Keratinocyte (primary cell): ENCODE measurements around the gene PHPT1. TPM values are rescaled to one million over a fixed set of nuclear protein-coding genes. Genes with fewer than 3 reads are reported as not detected.

Source experiments
- DNase-seq: peaks from one replicate; pipeline ENCODE4 v3.0.0-alpha.2; 2011; ENCODE audit warnings: low read depth, missing footprints, low spot score
- FAIRE-seq: peaks from 2 replicates; lab custom pipeline; 2011; peaks lifted over from hg19 to GRCh38; lab: Jason Lieb, UNC
- H2AFZ ChIP-seq: 2 replicates; pipeline ENCODE4 v1.6.0; 2012; ENCODE audit warnings: low read length, control low read depth, inconsistent platforms; ENCODE audit not compliant: control insufficient read depth
- H3K27ac ChIP-seq: 2 replicates; pipeline ENCODE4 v1.5.1; 2011; ENCODE audit warnings: low read length; ENCODE audit not compliant: control insufficient read depth, insufficient read depth
- H3K27me3 ChIP-seq: 3 replicates; pipeline ENCODE4 v1.6.0; 2011; ENCODE audit warnings: low read length; ENCODE audit not compliant: control insufficient read depth, insufficient read depth; ENCODE audit errors: extremely low read depth
- H3K36me3 ChIP-seq, 2 experiments: 2 replicates in 1 of 2; 3 replicates in 1 of 2; pipeline ENCODE4 v1.5.1; 2011; ENCODE audit warnings: low read length in 2 of 2, mild to moderate bottlenecking in 1 of 2; ENCODE audit not compliant: control insufficient read depth in 2 of 2, insufficient read depth in 2 of 2; ENCODE audit errors: extremely low read depth in 1 of 2
- H3K4me1 ChIP-seq: 3 replicates; pipeline ENCODE4 v1.5.1; 2011; ENCODE audit warnings: low read length; ENCODE audit not compliant: control insufficient read depth, insufficient read depth; ENCODE audit errors: extremely low read depth
- H3K4me2 ChIP-seq: 3 replicates; pipeline ENCODE4 v1.6.0; 2011; ENCODE audit warnings: low read depth, low read length; ENCODE audit not compliant: control insufficient read depth, insufficient read depth; ENCODE audit errors: extremely low read depth
- H3K4me3 ChIP-seq, 3 experiments: fragments of 200-600 bp in 1 of 3; sonication (generic) in 1 of 3; 2 replicates in 2 of 3; 3 replicates in 1 of 3; pipeline ENCODE4 v1.5.1; 2011 to 2016; ENCODE audit warnings: low read length in 3 of 3, mild to moderate bottlenecking in 3 of 3, control low read depth in 2 of 3, inconsistent platforms in 1 of 3, low read depth in 1 of 3, mixed read lengths in 1 of 3, mixed run types in 1 of 3, moderate library complexity in 1 of 3; ENCODE audit not compliant: control insufficient read depth in 2 of 3, insufficient read depth in 2 of 3; ENCODE audit errors: extremely low read depth in 1 of 3
- H3K79me2 ChIP-seq: 2 replicates; pipeline ENCODE4 v1.6.0; 2012; ENCODE audit warnings: low read length; ENCODE audit not compliant: control insufficient read depth, insufficient read depth
- H3K9ac ChIP-seq: 3 replicates; pipeline ENCODE4 v1.6.0; 2011; ENCODE audit warnings: low read length; ENCODE audit not compliant: control insufficient read depth, insufficient read depth; ENCODE audit errors: extremely low read depth
- H3K9me1 ChIP-seq: 3 replicates; pipeline ENCODE4 v1.6.0; 2011; ENCODE audit warnings: low read length; ENCODE audit not compliant: control insufficient read depth, insufficient read depth; ENCODE audit errors: extremely low read depth
- H3K9me3 ChIP-seq: 2 replicates; pipeline ENCODE4 v1.5.1; 2012; ENCODE audit warnings: low read depth, low read length; ENCODE audit not compliant: control insufficient read depth
- H4K20me1 ChIP-seq: 3 replicates; pipeline ENCODE4 v1.6.0; 2011; ENCODE audit warnings: low read length; ENCODE audit not compliant: control insufficient read depth, insufficient read depth; ENCODE audit errors: extremely low read depth
- CTCF ChIP-seq, 3 experiments: IDR thresholded peaks in 1 of 3; conservative IDR thresholded peaks in 1 of 3; optimal IDR thresholded peaks in 1 of 3; 2 replicates in 2 of 3; 3 replicates in 1 of 3; pipeline versions ENCODE3 to v1.5.1; 2011; ENCODE audit warnings: low read length in 3 of 3, mild to moderate bottlenecking in 3 of 3, moderate library complexity in 2 of 3, control low read depth in 1 of 3, inconsistent platforms in 1 of 3; ENCODE audit not compliant: insufficient read depth in 2 of 3; ENCODE audit errors: extremely low read depth in 1 of 3
- EZH2 ChIP-seq: IDR thresholded peaks from one replicate; pipeline ENCODE4 v1.6.1; 2012; ENCODE audit warnings: inconsistent platforms, mild to moderate bottlenecking, low read length, moderate library complexity
- dilution Hi-C: fragments of 300-500 bp; cut with MboI; formaldehyde crosslinking; loops from one replicate; pipeline ENCODE4 v1.7.0; 2020; ENCODE audit warnings: low sequenced_read_pairs; ENCODE audit not compliant: extremely low pct_ligation_motif_present
- polyA plus RNA-seq, 5 experiments: library from polyadenylated mRNA; depleted of rRNA in 3 of 5; stranded (reverse) in 3 of 5; stranded (forward) in 1 of 5; unstranded in 1 of 5; fragments of >200 nt; gene quantifications; 1 replicate in 1 of 5; 2 replicates in 3 of 5; 3 replicates in 1 of 5; pipeline versions ENCODE4 v1.2.1 to v1.2.3, GENCODE V29; 2011 to 2012; ENCODE audit warnings: missing spikeins in 2 of 5, low read depth in 1 of 5, low replicate concordance in 1 of 5

Gene PHPT1
- polyA plus RNA-seq, 1 donor (not counting 4 experiments of a cell fraction or from before 2014, with no cell fraction given): 68.8 TPM

GRCh38 chr9:136826703-136827582, 22.3 kb upstream of the PHPT1 start:
- Histone ChIP-seq H3K9ac (no peak overlapping the region), H4K20me1 (no peaks in the 10 kb centered on the region), H3K4me1 (no peaks in the 10 kb centered on the region), H3K9me1 (no peaks in the 10 kb centered on the region), H3K4me3 (no peak overlapping the region), H3K79me2 (peaks cover 3% of the 10 kb centered on the region), H2AFZ (no peak overlapping the region), H3K4me2 (no peak overlapping the region), H3K9me3 (no peaks in the 10 kb centered on the region), H3K36me3 (peaks cover 21 to 38% of the 10 kb centered on the region in 2 experiments), H3K27me3 (no peaks in the 10 kb centered on the region), H3K27ac (no peak overlapping the region)
- dilution Hi-C loops: no loop called here
- DNase-seq (no peak), FAIRE-seq (no peak)
- TF ChIP-seq EZH2 (no peak), CTCF (optimal IDR thresholded peaks at IDR 0.05 in 1 of 3, IDR thresholded peaks at IDR 0.05 in 1 of 3, conservative IDR thresholded peaks at IDR 0.05 in 1 of 3; ENCODE audit: extremely low read depth in 1 of 3, insufficient read depth in 2 of 3, low read length in 3 of 3) (no peak)

- no peak overlapping the region for H3K27ac ChIP-seq
- no peak overlapping the region for H2AFZ ChIP-seq
- dilution Hi-C loops: no loop called here
- no peak for FAIRE-seq
- no peaks in the 10 kb centered on the region for H4K20me1 ChIP-seq
- H3K9me3 ChIP-seq: no peaks in the 10 kb centered on the region
- H3K9ac ChIP-seq: no peak overlapping the region
- peaks cover 21 to 43% of the 10 kb centered on the region in 2 experiments for H3K36me3 ChIP-seq
- H3K4me1 ChIP-seq: no peaks in the 10 kb centered on the region
- TF ChIP-seq CTCF (optimal IDR thresholded peaks at IDR 0.05 in 1 of 3, IDR thresholded peaks at IDR 0.05 in 1 of 3, conservative IDR thresholded peaks at IDR 0.05 in 1 of 3; ENCODE audit: extremely low read depth in 1 of 3, insufficient read depth in 2 of 3, low read length in 3 of 3) (no peak), EZH2 (no peak)
- H3K4me3 ChIP-seq: no peak overlapping the region
- H3K9me1 ChIP-seq: no peaks in the 10 kb centered on the region
- no peak for DNase-seq
- no peaks in the 10 kb centered on the region for H3K27me3 ChIP-seq
- no peak overlapping the region for H3K4me2 ChIP-seq
- no peaks in the 10 kb centered on the region for H3K79me2 ChIP-seq
These were observed 21.3 kb upstream of the PHPT1 start for GRCh38 chr9:136827794-136828473.
